Mesothelial cell of epicardium (in vitro differentiated cells): ENCODE results near the gene TMF1. TPM values are rescaled to one million over a fixed set of nuclear protein-coding genes. Genes with fewer than 3 reads are reported as not detected.

ENCODE experiments used
- DNase-seq, 2 experiments: peaks; one replicate each; pipeline ENCODE4 v3.0.0; 2021; ENCODE audit warnings: low spot score in 2 of 2; ENCODE audit not compliant: unreplicated experiment in 2 of 2
- H3K27ac Mint-ChIP-seq: 2 replicates; pipeline ENCODE4 v1.8.0; 2021; ENCODE audit warnings: mixed read lengths
- H3K27me3 Mint-ChIP-seq: 2 replicates; pipeline ENCODE4 v1.8.0; 2021; ENCODE audit warnings: low read depth, mixed read lengths
- H3K36me3 Mint-ChIP-seq: 2 replicates; pipeline ENCODE4 v1.8.0; 2021; ENCODE audit warnings: mixed read lengths
- H3K4me1 Mint-ChIP-seq: 2 replicates; pipeline ENCODE4 v1.8.0; 2021; ENCODE audit warnings: mixed read lengths
- H3K4me3 Mint-ChIP-seq: 2 replicates; pipeline ENCODE4 v1.8.0; 2021; ENCODE audit warnings: mild to moderate bottlenecking, moderate library complexity, mixed read lengths
- H3K9me3 Mint-ChIP-seq: 2 replicates; pipeline ENCODE4 v1.8.0; 2021; ENCODE audit warnings: mixed read lengths
- total RNA-seq: library from RNA; stranded (reverse); gene quantifications from 3 replicates; pipeline ENCODE4 v1.2.1, GENCODE V29; 2021
- TF ChIP-seq, protein P1 (sequence below): fragments of 200-600 bp; sonication (generic); IDR thresholded peaks from one replicate; pipeline ENCODE4 v1.5.0; 2021; ENCODE audit warnings: antibody characterized with exemption; ENCODE audit not compliant: unreplicated experiment

Gene TMF1
- total RNA-seq, 1 donor from 2014 or later = 39.4 TPM

DNA sequence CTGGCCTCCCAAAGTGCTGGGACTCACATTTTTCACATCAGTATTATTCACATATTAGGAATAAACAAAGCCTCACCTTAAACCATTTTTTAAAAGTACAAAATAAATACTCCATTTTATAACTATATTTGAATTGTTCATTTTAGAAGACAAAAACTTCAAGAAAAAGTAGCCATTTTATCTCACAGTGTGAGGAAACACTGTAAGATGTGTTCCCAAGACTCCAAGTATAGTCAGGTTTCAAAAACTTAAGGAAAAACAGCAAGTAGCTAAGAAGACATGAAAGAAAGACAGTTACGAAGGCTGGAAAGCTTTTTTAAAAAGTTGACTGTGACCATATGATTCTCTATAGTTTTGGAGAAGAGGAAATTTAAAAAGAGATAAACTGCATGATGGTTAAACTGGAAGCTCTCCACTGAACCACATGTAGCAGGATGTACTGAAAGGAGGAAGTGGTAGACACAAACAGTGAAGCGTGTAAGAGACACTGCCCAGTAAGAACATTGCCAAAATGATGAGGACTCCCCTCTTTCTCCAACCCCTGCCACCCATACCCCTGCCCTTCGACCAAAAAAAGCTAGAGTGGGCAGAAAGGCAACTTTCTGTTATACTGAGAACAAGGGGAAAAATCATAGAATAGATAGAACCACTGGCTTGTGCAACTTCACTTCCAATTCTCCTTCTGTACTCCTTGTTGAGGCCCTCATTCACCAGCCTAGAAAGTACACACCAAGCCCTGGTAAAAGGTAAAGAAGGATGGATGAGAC lies 6.2 kb upstream of the TMF1 start:
- Mint-ChIP-seq H3K27ac (no peak overlapping the region), H3K4me3 (no peak overlapping the region), H3K4me1 (no peaks in the 10 kb centered on the region), H3K9me3 (no peaks in the 10 kb centered on the region), H3K36me3 (peaks cover 39% of the 10 kb centered on the region), H3K27me3 (no peaks in the 10 kb centered on the region)
- DNase-seq = no peak
- TF ChIP-seq, protein P1, sequence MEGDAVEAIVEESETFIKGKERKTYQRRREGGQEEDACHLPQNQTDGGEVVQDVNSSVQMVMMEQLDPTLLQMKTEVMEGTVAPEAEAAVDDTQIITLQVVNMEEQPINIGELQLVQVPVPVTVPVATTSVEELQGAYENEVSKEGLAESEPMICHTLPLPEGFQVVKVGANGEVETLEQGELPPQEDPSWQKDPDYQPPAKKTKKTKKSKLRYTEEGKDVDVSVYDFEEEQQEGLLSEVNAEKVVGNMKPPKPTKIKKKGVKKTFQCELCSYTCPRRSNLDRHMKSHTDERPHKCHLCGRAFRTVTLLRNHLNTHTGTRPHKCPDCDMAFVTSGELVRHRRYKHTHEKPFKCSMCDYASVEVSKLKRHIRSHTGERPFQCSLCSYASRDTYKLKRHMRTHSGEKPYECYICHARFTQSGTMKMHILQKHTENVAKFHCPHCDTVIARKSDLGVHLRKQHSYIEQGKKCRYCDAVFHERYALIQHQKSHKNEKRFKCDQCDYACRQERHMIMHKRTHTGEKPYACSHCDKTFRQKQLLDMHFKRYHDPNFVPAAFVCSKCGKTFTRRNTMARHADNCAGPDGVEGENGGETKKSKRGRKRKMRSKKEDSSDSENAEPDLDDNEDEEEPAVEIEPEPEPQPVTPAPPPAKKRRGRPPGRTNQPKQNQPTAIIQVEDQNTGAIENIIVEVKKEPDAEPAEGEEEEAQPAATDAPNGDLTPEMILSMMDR = no peak

DNA sequence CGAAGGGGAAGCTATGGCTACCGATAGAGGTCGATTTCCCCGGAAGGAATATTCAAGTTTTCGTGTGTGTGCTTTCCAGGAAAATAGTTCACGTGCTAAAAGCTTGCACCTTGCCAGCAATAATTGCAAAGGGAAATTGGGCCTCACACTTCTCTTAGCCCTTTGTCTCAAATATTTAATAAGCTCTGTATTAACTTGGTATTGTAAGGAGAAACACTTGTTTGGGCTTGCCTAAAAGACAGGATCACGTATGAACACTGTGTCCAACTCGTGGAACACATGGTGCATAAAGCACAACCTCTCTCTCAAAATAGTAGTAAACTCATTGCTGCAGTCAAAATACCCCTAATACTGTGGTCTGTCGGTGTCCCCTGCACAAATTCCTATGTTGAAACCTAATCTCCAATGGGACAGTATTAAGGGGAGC lies 352 bp upstream of the TMF1 start:
- Mint-ChIP-seq H3K27me3 (no peaks in the 10 kb centered on the region), H3K36me3 (peaks cover 22% of the 10 kb centered on the region), H3K27ac (peak overlapping the region; percentile 100), H3K4me1 (peaks cover 27% of the 10 kb centered on the region), H3K9me3 (no peaks in the 10 kb centered on the region), H3K4me3 (peak overlapping the region; percentile 99)
- no peak for DNase-seq
- TF ChIP-seq, protein P1 = no peak

DNA sequence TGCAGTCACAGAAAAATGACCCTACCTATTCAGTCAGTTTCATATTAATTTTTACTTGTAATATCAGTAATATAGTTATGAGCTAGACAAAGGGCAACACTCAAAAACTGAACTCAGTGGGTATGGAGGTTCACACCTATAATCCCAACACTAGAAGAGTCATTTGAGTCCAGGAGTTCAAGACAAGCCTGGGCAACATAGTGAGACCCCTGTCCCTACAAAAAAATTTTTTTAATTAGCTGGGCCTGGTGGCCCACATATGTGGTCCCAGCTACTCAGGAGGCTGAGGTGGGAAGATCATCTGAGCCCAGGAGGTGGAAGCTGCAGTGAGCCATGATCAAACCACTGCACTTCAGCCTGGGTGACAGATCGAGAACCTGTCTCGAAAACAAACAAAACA lies 3.1 kb downstream of the TMF1 start:
- Mint-ChIP-seq H3K4me3 (no peak overlapping the region), H3K9me3 (no peaks in the 10 kb centered on the region), H3K4me1 (peaks cover 30% of the 10 kb centered on the region), H3K36me3 (peaks cover 20% of the 10 kb centered on the region), H3K27me3 (no peaks in the 10 kb centered on the region), H3K27ac (no peak overlapping the region)
- TF ChIP-seq, protein P1 = no peak
- DNase-seq = no peak

DNA sequence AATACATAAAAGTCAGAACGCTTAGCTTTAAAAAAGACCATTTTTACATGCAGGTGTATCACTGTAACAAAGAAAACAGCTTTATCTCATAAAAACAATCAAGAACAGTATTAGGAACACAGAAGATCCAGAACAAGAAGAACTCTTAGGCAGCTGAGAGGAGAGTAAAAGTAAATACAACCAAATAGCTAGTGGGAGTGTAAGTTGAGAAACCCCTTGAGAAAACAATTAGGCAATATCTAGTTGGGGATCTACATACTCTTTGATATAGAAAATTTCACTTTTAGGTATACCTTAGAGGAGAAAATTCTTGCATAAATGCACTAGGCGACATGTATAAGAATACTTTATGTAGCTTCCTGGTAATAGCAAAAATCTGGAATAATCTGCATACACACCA lies 7.5 kb downstream of the TMF1 start:
- Mint-ChIP-seq H3K27ac (no peak overlapping the region), H3K27me3 (no peaks in the 10 kb centered on the region), H3K9me3 (no peaks in the 10 kb centered on the region), H3K36me3 (peaks cover 30% of the 10 kb centered on the region), H3K4me3 (no peak overlapping the region), H3K4me1 (peaks cover 12% of the 10 kb centered on the region)
- TF ChIP-seq, protein P1 = no peak
- DNase-seq = no peak

DNA sequence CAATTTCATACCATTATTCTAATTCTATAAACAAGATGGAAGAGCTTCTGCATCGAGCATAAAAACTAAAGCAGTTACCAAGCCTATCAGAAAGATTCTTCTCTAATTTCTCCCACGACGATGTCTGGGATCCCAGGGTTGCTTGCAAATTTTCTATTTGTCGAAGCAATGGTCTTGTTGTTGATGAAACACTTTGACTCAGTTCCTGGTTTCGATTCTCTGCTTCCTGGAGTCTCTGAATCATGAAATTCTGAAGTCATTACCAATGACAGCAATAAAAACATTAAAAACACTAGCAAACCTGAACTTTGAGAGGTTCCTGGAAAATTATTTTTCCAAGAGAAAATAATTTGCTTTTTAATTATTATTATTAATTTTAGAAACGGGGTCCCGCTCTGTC lies 18.7 kb downstream of the TMF1 start:
- H3K36me3 Mint-ChIP-seq = peaks cover 47% of the 10 kb centered on the region

More for the DNA sequence above, 18.7 kb downstream of the TMF1 start:
- no peak overlapping the region for H3K27ac Mint-ChIP-seq
- H3K4me3 Mint-ChIP-seq = no peak overlapping the region
- no peaks in the 10 kb centered on the region for H3K27me3 Mint-ChIP-seq
- no peaks in the 10 kb centered on the region for H3K9me3 Mint-ChIP-seq
- DNase-seq = no peak
- TF ChIP-seq, protein P1 = no peak
- H3K4me1 Mint-ChIP-seq = no peaks in the 10 kb centered on the region
